ENCODE data around the gene TGFBR1. TPM values are rescaled to one million over a fixed set of nuclear protein-coding genes. Genes with fewer than 3 reads are reported as not detected.
A peak's percentile ranks its signal among the peaks of the same experiment; 100 is the strongest.

TGFBR1 gene
- total RNA-seq, 1 donor from 2014 or later, result 206 TPM

DNA sequence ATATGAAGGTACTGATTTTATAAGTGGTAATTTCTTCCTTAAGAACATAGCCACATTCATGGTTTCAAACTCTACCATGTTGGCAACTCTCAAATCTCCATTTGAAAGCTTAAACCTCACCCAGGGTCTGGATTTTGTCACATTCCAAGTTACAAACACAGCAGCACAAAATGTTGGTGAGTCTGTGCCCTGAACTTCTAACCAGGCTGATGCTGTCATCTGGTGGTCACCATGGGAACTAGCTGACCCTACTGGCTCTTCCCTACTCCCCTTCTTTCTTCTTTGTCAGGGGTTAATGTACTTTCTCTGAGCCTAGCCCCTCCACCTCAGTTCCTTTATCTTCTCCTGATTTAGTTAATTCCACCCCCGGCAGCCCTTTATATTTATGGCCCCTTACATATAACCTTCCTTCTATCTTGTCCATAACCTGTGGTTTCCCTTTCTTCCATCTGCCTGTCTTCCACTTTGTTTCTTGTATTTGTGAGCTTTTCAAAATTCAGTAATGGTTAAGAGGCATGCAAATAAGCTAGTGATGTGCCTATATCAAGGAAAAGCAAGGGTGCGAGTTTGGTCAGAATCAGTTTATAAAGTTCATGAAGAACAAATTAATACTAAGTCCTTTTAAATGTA, 35.9 kb downstream of the TGFBR1 start:
- TF ChIP-seq, protein P1, sequence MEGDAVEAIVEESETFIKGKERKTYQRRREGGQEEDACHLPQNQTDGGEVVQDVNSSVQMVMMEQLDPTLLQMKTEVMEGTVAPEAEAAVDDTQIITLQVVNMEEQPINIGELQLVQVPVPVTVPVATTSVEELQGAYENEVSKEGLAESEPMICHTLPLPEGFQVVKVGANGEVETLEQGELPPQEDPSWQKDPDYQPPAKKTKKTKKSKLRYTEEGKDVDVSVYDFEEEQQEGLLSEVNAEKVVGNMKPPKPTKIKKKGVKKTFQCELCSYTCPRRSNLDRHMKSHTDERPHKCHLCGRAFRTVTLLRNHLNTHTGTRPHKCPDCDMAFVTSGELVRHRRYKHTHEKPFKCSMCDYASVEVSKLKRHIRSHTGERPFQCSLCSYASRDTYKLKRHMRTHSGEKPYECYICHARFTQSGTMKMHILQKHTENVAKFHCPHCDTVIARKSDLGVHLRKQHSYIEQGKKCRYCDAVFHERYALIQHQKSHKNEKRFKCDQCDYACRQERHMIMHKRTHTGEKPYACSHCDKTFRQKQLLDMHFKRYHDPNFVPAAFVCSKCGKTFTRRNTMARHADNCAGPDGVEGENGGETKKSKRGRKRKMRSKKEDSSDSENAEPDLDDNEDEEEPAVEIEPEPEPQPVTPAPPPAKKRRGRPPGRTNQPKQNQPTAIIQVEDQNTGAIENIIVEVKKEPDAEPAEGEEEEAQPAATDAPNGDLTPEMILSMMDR (IDR thresholded peaks at IDR 0.05; ENCODE audit: unreplicated experiment), result peak; percentile 50
- DNase-seq (ENCODE audit: low spot score), result peak; percentile 33
- H3K27me3 Mint-ChIP-seq (ENCODE audit: unreplicated experiment), result peaks cover 3% of the 10 kb centered on the region
- no peaks in the 10 kb centered on the region for H3K9me3 Mint-ChIP-seq (ENCODE audit: unreplicated experiment)
- H3K4me3 Mint-ChIP-seq (ENCODE audit: unreplicated experiment), result peak overlapping the region; percentile 33
- peaks cover 19% of the 10 kb centered on the region for H3K4me1 Mint-ChIP-seq (ENCODE audit: unreplicated experiment)
- peaks cover 35% of the 10 kb centered on the region for H3K36me3 Mint-ChIP-seq (ENCODE audit: low read depth, unreplicated experiment)
- H3K27ac Mint-ChIP-seq (ENCODE audit: unreplicated experiment), result peak overlapping the region; percentile 10

DNA sequence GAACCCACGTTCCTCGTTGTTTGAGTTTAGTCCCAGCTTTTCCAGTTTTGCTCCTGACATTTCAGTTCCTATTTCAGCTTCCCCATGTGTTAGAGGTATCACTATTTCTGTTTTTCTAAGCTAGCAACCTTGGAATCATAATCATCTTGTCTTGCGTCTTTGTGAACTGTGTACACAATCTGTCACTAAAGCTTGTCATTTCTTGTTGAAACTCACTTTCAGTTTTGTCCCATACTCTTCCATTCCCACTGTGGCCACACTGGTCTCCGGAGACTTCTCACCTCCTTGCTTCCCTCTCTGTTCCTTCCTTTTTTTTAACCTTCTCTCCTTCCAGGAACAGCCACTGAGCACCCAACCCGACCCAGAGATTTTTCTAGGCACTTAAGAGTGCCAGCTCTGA, 36.9 kb downstream of the TGFBR1 start:
- Mint-ChIP-seq H3K4me3 (ENCODE audit: unreplicated experiment) (no peak overlapping the region), H3K9me3 (ENCODE audit: unreplicated experiment) (no peaks in the 10 kb centered on the region), H3K27ac (ENCODE audit: unreplicated experiment) (no peak overlapping the region), H3K27me3 (ENCODE audit: unreplicated experiment) (peaks cover 3% of the 10 kb centered on the region), H3K4me1 (ENCODE audit: unreplicated experiment) (peaks cover 19% of the 10 kb centered on the region), H3K36me3 (ENCODE audit: low read depth, unreplicated experiment) (peaks cover 43% of the 10 kb centered on the region)
- DNase-seq (ENCODE audit: low spot score), result no peak
- TF ChIP-seq, protein P1 (IDR thresholded peaks at IDR 0.05; ENCODE audit: unreplicated experiment), result no peak

DNA sequence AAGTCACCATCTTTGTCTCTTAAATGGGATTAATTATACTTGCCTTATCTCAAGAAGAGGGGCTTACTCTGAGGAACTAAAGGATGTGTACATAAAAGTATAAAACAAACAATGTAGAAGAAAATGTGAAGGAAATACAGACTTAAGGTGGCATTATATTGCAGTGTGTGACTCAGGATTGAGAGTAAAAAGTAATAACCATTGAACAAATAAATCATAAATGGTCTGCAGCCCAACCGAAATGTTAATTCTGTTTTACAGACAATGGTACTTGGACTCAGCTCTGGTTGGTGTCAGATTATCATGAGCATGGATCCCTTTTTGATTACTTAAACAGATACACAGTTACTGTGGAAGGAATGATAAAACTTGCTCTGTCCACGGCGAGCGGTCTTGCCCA, 37.4 kb downstream of the TGFBR1 start:
- Mint-ChIP-seq H3K4me3 (ENCODE audit: unreplicated experiment) (no peak overlapping the region), H3K4me1 (ENCODE audit: unreplicated experiment) (peaks cover 16% of the 10 kb centered on the region), H3K36me3 (ENCODE audit: low read depth, unreplicated experiment) (peaks cover 46% of the 10 kb centered on the region), H3K9me3 (ENCODE audit: unreplicated experiment) (no peaks in the 10 kb centered on the region), H3K27me3 (ENCODE audit: unreplicated experiment) (peaks cover 3% of the 10 kb centered on the region), H3K27ac (ENCODE audit: unreplicated experiment) (no peak overlapping the region)
- TF ChIP-seq, protein P1 (IDR thresholded peaks at IDR 0.05; ENCODE audit: unreplicated experiment), result no peak
- no peak for DNase-seq (ENCODE audit: low spot score)

DNA sequence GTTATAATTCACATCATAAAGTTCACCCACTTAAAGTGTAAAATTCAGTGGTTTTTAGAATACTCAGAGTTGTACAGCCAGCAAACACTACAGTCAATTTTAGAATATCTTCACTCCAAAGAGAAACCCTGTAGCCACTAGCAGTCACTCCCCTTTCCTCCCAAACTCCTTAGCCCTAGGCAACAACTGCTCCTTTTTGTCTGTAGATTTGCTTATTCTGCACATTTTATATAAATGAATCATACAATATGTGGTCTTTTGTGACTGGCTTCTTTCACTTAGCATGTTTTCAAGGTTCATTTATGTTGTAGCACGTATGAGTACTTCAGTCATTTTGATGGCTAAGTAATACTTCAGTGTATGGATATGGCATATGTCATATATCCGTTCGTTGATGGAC, 38.7 kb downstream of the TGFBR1 start:
- H3K36me3 Mint-ChIP-seq (ENCODE audit: low read depth, unreplicated experiment), result peaks cover 58% of the 10 kb centered on the region
- no peak overlapping the region for H3K4me3 Mint-ChIP-seq (ENCODE audit: unreplicated experiment)
- TF ChIP-seq, protein P1 (IDR thresholded peaks at IDR 0.05; ENCODE audit: unreplicated experiment), result no peak
- no peak overlapping the region for H3K27ac Mint-ChIP-seq (ENCODE audit: unreplicated experiment)
- DNase-seq (ENCODE audit: low spot score), result no peak
- H3K4me1 Mint-ChIP-seq (ENCODE audit: unreplicated experiment), result peaks cover 6% of the 10 kb centered on the region
- peaks cover 3% of the 10 kb centered on the region for H3K27me3 Mint-ChIP-seq (ENCODE audit: unreplicated experiment)
- H3K9me3 Mint-ChIP-seq (ENCODE audit: unreplicated experiment), result no peaks in the 10 kb centered on the region

DNA sequence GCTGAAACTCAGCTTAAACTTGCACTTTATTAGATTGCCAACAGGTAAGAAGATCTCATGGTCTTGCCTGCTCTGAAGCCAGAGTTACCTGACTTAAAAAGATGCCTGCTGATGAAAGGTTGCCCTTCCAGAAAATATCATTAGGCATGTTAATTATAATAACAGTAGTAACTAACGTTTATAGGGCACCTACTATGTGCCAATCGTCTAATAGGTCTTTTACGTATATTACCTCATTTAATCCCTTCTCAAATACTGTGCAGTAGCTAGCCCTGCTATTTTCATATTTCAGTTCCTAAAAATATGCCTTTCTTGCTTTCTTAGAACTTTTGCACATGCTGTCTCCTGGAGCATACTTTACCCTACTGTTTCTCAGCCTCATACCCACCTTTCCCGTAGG, 40.1 kb downstream of the TGFBR1 start:
- no peak for DNase-seq (ENCODE audit: low spot score)
- TF ChIP-seq, protein P1 (IDR thresholded peaks at IDR 0.05; ENCODE audit: unreplicated experiment), result no peak
- Mint-ChIP-seq H3K9me3 (ENCODE audit: unreplicated experiment) (no peaks in the 10 kb centered on the region), H3K4me1 (ENCODE audit: unreplicated experiment) (peaks cover 6% of the 10 kb centered on the region), H3K4me3 (ENCODE audit: unreplicated experiment) (no peak overlapping the region), H3K27me3 (ENCODE audit: unreplicated experiment) (peaks cover 3% of the 10 kb centered on the region), H3K27ac (ENCODE audit: unreplicated experiment) (no peak overlapping the region), H3K36me3 (ENCODE audit: low read depth, unreplicated experiment) (peaks cover 54% of the 10 kb centered on the region)
